ENCODE measurements around the gene AHNAK.
A peak's percentile ranks its signal among the peaks of the same experiment; 100 is the strongest.
"Not testable (repeated sequence)": the region's sequence is repeated elsewhere in the genome, so short reads cannot be mapped to it uniquely, and the experiment has no call there.

AHNAK gene

GRCh38 chr11:62516736-62517371 is 29.8 kb downstream of the AHNAK start:
- DNase-seq: no peak

DNA sequence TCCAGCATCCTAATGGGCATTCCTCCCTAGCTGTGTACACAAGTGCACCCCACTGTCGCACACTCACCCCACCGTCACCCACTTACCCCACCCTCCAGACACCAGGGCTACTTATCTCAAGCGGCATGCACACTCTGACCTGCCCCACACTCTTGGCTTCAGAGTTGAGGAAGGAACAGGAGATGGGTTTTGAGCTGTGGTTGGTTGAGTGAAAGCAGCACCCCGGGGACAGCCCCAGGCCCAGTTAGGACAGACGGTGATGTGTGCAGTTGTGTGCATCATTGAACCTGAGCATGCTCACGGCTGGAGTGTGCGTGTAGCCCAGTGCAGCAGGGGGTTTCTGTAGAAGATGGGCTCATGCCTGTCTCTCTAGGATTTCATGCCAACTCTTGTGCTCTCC is 32.5 kb downstream of the AHNAK start:
- DNase-seq: no peak

DNA sequence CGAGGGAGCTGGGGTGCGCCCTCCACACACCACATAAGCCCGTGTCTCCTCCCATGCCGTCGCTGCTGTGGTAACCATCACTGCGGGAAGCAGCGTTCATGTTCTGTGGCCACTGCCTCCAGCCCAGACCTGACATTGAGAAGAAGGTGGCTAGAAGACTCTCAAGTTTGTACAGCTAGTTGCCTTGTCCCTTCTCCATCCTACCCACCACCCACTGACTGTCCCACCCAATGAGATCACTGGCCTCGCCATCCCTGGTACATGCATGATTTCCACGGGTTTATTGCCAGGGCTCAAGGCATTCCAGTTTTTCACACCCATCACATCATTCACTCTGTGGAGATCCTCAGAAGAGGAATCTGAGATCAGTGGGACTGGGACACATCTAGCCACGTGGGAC is 33.0 kb downstream of the AHNAK start:
- DNase-seq: no peak

DNA sequence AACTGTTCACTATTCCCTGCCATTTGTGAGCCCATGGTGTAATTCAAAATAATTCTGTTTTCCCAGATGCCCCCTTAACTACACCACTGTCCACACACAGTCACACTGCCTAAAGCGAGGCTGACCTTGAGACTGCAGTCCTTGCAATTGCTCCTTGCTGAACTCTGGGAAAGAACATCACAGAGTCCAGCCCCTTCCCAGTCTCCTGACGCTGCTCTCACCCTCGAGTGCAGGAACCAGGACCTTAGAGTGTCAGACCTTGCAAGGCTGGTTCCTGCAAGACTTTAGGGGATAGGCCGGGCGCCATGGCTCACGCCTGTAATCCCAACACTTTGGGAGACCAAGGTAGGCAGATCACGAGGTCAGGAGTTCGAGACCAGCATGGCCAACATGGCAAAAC is 33.6 kb downstream of the AHNAK start:
- DNase-seq: no peak

GRCh38 chr11:62508336-62509058 is 38.1 kb downstream of the AHNAK start:
- DNase-seq: peak; percentile 91

DNA sequence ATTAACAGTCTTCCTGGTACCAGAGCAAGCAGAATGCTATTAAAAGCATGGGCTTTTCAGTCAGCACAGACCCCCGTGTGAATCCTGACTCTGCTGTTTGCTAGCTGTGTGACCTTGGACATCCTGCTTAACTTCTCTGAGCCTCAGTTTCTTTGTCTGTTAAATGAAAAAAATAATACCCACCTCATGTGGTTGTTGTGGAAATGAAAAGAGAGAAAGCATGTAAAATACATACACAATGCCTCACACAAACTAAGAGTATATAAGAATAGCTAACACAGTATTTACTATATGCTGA is 39.5 kb downstream of the AHNAK start:
- DNase-seq: no peak

DNA sequence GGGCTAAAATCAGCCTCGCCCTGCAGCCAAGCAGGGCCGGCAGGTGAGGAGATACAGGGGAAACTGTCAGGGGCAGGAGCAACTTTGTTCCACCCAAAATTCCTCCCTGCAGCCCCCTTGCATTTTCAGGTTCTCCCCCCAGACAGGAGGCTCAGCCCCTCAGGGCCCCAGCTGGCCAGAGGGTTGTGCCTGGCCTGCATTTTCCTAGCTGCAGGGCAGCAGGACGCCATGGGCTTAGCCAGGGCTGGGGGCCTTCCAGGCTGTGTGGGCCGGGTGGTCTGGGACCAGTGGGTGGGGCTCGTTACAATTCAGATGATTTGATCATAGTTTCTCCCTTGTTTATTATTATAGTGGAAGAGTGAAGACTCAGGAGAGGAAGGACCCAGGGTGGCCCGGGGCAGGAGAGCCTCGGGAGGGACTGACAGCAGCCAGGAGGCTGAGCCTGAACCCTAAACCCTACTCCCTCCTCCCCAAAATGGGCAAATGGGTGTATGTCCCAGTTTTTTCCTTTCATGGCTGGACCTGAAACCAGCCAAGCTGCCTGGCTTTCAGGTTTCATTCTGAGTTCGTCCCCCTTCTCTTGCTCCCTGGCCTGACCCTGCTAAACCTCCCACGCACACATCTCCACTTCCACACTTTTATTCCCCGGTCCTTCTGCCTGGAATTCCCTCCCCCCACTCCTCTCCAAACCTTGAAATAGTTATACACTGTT is 40.0 kb downstream of the AHNAK start:
- DNase-seq: no peak

DNA sequence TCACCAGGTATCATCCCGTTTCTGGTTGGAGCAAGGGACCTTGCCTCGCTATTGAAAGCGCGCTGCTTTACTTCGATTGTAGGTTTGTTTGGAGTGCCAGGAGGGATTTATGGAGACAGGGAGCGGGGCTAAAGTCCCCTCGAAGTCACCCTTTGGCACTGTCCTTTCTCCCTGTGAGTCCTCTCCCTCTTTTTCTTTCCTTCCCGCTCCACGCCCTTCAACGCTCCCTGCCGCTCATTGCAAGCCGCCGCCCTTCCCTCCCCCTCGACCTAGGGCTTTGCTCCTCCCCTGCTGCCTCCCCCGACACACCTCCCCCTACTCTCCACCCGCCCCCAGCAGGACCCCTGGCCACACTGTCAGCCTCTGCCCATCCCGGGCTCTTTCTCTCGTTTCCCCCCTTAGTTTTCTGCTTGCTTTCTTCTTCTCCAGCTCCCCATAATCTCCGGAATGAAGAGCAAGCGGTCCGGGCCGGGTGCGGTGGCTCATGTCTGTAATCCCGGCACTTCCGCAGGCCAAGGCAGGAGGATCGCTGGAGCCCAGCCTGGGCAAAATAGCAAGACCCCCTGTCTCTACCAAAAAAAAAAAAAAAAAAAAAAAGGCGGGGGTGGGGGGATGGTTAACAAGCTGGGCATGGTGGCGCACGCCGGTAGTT is 41.0 kb downstream of the AHNAK start:
- no peak for DNase-seq

DNA sequence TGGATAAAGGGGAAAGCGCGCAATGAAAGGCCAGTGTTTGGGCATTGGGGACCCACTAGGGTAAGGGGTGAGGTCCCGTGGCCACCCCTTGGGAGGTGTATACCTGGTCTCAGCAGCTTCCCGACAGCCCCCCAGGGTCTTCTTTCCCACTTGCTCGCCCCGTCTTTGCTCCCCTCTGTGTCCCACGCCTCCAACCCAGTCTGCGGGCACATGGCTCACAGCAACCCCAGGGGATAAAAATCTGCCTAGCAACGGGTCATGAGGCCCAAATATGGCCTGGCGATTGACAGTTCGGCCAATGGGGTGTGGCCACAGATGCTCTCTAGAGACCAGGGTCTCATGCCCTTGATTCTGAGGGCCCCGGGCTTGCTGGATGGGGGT is 41.6 kb downstream of the AHNAK start:
- DNase-seq: no peak

DNA sequence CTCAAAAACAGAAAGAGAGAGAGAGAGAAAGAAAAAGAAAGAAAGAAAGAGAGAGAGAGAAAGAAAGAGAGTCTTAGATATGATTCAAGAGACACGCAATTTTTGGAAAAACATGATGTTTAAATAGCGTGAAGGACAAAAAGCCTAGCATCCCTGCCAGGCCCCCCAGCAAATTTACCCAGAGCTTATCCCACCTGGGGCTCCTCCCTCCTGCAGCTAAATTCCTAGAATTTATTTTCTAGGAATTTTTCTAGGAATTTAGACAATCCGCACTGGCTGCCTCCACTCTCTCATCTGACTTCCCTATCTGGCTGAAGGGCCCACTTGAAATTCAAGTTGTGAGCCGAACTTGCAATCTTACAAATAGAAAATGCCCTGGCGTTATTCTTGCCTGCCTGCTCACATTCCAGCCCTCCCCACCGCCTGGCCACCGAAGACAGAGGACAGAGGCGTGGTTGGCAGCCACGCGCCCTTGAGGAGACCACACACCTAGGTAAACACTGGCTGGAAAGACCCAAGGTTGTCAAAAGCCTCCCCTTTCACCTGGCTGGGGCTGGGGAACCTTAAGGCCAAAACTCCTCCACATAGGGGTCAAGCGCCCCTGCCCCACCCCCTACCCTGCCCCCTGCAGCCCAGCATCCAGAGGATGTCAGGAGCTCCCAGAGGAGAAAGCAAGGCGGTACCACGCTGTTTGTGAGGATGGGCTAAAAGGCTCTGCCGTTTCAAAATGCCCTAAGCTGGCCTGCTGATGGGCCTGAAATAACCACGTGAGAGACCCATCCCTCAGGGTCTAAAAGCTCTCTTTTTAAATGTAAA is 42.2 kb downstream of the AHNAK start:
- DNase-seq: no peak

GRCh38 chr11:62502030-62502730 is 44.4 kb downstream of the AHNAK start:
- peak; percentile 48 for DNase-seq

DNA sequence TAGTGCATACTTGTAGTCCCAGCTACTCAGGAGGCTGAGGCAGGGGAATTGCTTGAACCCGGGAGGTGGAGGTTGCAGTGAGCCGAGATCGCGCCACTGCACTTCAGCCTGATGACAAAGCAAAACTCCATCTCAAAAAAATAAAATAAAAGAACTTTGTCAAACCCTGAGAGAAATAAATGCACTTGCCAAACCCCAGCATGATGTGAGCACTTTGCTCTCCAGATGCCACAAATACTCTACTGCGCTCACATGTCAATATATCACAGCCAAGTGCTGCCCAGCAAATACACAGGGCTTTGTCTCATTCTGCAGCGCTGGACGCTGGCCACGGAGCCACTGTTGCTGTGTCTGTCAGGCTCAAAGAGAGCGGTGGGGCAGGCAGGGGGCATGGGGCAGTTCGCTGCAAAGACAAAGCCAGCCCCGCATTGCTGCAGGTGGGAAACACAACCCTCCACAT is 45.1 kb downstream of the AHNAK start:
- peak; percentile 91 for DNase-seq

- no peak for DNase-seq
Observed at GRCh38 chr11:62500650-62501030, 46.0 kb downstream of the AHNAK start.

GRCh38 chr11:62499944-62500649 is 46.5 kb downstream of the AHNAK start:
- no peak for DNase-seq

- DNase-seq: not testable (repeated sequence)
Observed at GRCh38 chr11:62499311-62499943, 47.2 kb downstream of the AHNAK start.

DNA sequence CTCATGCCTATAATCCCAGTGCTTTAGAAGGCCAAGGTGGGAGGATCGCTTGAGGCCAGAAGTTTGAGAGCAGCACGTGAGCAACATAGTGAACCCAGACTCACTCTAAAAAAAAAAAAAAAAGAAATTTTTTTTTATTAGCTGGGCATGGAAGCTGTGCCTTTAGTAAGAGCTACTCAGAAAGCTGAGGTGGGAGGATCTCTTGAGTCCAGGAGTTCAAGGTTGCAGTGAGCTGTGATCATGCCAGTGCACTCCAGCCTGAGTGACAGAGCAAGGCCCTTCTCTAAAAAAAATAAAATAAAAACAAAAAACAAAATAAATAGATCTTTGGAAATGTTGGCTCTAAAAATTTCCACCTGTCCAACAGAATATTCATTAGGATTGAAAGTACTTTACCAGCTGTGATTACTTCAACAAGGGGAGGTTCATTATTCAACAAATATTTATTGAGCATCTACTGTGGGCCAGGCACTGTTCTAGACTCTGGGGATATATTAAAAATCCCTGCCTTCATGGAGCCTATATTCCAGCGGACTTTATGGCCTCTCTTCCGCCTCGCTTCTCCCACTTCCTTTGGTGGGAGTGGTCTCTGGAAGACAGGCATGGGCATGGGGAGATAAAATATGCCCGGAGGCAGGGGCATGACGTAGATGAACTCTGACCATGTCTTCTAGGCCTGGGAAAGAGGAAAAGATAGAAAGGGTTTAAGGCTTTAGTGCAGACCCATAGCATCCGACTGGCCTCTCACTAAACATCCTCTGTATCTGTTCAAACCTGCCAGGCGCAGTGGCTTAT is 47.9 kb downstream of the AHNAK start:
- DNase-seq: no peak

DNA sequence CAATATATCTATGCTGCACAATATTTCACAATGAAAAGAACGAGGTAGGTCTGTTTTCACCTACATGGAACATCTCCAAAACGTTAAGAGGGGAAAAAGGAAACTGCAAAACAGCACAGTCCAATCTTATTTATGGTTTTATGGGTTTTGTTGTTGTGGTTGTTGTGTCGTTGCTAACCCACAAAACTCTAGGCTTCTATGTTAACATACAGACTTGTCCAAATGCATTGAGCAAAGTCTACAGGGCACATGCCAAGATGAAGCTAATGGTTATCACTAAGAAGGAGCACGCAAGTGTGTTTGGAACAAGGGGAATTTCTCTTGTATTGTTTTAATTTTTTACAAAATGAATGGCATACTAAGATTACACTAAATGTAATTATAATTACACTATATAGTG is 48.6 kb downstream of the AHNAK start:
- no peak for DNase-seq

DNA sequence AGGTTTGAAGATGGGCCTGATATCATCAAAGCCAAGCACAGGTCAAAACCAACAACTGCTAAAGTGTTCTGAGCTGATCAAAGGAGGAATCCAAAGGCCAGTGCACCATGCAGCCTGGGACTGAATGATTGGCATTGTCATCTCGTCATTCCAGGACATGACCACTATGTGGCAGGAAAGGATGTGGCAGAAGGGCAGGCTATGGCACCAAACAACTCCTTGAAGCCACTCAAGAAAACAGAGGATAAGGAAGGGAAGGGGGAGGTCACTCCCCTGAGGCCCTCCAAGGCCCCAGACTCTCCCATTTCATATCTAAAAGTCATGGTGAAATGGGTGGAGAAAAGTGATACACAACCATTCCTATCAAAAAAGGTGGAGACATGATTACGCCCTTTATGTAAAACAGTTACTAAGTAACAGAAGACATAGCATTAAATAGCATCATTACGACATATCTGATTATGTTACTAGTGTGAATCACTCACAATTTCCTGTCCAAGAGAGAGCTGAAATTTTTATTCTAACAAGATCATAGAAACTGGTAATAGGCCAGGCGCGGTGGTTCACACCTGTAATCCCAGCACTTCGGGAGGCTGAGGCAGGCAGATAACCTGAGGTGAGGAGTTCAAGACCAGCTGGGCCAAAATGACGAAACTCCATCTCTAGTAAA is 49.3 kb downstream of the AHNAK start:
- peak; percentile 61 for DNase-seq

DNA sequence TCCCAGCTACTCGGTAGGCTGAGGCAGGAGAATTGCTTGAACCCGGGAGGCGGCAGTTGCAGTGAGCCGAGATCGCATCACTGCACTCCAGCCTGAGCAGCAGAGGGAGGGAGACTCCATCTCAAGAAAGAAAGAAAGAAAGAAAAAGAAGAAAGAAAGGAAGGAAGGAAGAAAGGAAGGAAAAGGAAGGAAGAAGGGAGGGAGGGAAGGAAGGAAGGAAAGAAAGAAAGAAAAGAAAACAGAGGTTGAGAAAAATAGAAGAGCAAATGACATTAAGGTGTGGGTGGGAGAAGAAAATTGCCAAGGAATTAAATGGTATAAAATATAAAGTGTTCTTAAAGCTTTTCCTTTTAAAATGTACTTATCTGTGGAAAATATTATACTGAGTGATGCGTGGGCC is 49.9 kb downstream of the AHNAK start:
- no peak for DNase-seq

- no peak for DNase-seq
Observed at GRCh38 chr11:62494246-62494645, 52.4 kb downstream of the AHNAK start.
